Mucosa of stomach (tissue), 1 donor: ENCODE measurements around the gene EHHADH.

Experiments
- H3K27me3 ChIP-seq: one replicate; pipeline ENCODE4 v1.7.0; 2013; ENCODE audit warnings: mild to moderate bottlenecking, low read length; ENCODE audit not compliant: control insufficient read depth, insufficient read depth
- H3K36me3 ChIP-seq: one replicate; pipeline ENCODE4 v1.7.0; 2013; ENCODE audit warnings: low read length; ENCODE audit not compliant: control insufficient read depth, insufficient read depth
- H3K4me1 ChIP-seq: one replicate; pipeline ENCODE4 v1.7.0; 2013; ENCODE audit warnings: mild to moderate bottlenecking, low read length; ENCODE audit not compliant: control insufficient read depth, insufficient read depth
- H3K4me3 ChIP-seq: one replicate; pipeline ENCODE4 v1.7.0; 2013; ENCODE audit warnings: low read length
- H3K9ac ChIP-seq: one replicate; pipeline ENCODE4 v1.7.0; 2013; ENCODE audit warnings: mild to moderate bottlenecking, low read length, moderate library complexity
- H3K9me3 ChIP-seq: one replicate; pipeline ENCODE4 v1.7.0; 2013; ENCODE audit warnings: mild to moderate bottlenecking, low read length, moderate library complexity; ENCODE audit not compliant: control insufficient read depth
- donor health status: Pancreatic carcinoma.

EHHADH gene

DNA sequence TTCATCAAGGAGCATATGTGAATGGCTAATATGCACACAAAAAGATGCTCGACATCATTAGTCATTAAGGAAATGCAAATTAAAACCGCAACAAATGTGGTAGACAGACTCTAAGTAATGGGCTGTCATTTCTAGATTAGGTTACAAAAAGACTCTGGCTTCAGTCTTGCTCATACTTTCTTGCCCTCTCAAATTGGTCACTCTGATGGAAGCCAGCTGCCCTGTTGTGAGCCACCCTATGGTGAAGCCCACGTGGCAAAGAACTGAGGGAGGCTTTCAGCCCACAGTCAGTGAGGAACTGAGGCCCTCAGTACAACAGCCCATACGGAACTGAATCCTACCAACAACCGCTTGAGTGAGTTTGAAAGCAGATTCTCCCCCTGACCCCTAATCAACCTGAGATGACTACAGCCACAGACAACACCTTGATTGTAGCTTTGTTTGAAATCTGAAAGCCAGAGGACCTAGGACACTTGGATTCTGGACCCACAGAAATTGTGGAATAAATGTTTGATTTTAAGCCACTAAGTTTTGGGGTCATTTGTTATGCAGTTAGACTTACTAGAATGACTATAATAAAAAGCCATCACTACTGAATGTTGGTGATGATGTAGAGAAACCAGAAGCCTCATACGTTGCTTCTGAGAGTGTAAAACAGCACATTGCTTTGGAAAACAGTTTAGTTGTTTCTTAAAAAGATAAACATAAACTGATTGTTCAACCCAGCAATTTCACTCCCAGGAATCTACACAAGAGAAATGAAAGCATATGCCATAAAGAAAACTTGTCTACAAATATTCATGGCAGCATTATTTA lies 45.7 kb downstream of the EHHADH start:
- no peaks in the 10 kb centered on the region for H3K9me3 ChIP-seq
- no peaks in the 10 kb centered on the region for H3K36me3 ChIP-seq
- no peaks in the 10 kb centered on the region for H3K27me3 ChIP-seq
- no peak overlapping the region for H3K9ac ChIP-seq
- H3K4me1 ChIP-seq = no peaks in the 10 kb centered on the region
- H3K4me3 ChIP-seq = no peak overlapping the region

DNA sequence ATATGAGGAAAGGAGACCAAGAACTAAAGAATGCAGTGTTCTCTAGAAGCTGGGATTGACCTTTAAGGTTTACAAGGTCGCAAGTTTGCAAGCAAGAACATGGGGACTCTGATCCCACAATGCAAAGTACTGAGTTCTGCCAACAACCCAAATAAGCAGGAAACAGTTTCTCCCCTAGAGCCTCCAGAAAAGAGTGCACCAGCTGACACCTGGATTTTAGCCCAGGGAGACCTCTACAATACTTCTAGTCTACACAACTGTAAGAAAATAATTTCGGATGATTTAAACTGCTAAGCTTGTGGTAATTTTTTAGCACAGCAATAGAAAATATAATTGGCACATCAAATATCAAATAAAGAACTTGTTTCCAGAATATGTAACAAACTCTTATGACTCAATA lies 46.4 kb downstream of the EHHADH start:
- Histone ChIP-seq H3K27me3 (no peaks in the 10 kb centered on the region), H3K4me3 (no peak overlapping the region), H3K4me1 (no peaks in the 10 kb centered on the region), H3K9ac (no peak overlapping the region), H3K36me3 (no peaks in the 10 kb centered on the region), H3K9me3 (no peaks in the 10 kb centered on the region)

DNA sequence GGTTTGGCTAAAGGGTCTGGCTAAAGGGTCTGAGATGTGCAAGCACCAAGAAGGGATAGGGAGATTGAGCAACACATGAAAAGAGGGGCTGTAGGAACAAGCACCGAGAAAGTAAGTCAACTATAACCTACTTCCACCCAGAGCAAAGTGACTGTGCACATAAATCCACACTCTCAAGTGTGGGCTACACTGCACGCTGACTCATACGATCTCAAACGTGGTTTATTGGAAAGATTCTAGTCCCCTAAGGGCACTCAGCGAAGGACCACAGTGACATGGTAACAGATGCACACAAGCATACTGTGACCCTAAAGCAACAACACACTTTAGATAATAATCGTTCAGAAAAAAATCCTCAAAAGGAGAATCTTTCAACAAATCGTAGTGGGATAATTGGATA lies 48.0 kb downstream of the EHHADH start:
- Histone ChIP-seq H3K36me3 (no peaks in the 10 kb centered on the region), H3K9me3 (no peaks in the 10 kb centered on the region), H3K9ac (no peak overlapping the region), H3K4me1 (no peaks in the 10 kb centered on the region), H3K4me3 (no peak overlapping the region), H3K27me3 (no peaks in the 10 kb centered on the region)

DNA sequence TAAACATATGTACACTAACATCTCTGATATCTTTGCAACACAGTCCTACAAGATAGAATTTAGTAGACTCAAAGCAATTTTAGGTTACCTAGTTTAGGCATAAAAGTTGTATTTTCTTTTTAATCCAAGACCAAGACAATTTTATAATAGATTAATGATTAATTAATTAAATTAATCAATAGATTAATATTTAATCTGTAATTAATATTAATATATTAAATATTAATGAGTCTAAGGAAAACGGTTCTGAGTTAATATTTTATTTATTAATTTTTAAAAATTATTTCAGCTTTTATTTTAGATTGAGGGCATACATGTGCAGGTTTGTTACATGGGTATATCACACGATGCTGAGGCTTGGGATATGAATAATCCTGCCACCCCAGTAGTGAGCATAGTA lies 49.0 kb downstream of the EHHADH start:
- H3K36me3 ChIP-seq = no peaks in the 10 kb centered on the region
- no peaks in the 10 kb centered on the region for H3K9me3 ChIP-seq
- no peak overlapping the region for H3K4me3 ChIP-seq
- H3K4me1 ChIP-seq = no peaks in the 10 kb centered on the region
- H3K9ac ChIP-seq = no peak overlapping the region
- H3K27me3 ChIP-seq = no peaks in the 10 kb centered on the region

DNA sequence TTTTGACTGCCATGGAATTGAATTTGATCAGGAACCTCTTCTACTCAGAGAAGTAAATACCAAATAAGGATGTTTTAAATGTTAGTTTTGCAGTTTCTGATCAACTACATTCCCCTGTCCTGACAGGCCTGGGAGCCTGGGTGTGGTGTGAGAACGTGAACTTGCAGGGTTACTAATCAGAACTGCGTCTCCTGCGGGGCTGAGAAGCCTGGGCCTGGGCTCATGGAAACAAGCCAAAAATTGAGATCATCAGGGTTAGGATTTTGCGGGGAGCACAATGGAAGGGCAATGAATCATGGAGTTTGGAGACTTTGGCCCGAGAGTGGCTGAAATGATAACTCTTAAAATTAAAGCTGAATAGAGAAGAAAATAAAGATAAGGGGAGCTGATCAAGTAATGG lies 53.2 kb downstream of the EHHADH start:
- H3K4me3 ChIP-seq = no peak overlapping the region

DNA sequence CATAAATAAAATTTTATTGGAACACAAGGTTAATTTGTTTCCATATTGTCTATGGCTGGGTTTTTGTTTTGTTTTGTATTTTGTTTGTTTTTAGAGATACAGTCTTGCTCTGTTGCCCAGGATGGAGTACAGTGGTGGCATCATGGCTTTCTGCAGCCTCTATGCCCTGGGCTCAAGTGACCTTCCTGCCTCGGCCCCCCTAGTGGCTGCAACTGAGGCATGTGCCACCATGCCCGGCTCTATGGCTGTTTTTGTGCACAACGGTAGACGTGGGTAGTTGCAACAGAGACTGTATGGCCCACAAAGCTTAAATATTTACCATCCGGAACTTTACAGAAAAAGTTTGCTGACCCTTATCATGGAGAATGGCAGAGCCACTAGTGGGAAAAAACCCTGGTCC lies 54.2 kb downstream of the EHHADH start:
- Histone ChIP-seq H3K9me3 (no peaks in the 10 kb centered on the region), H3K36me3 (no peaks in the 10 kb centered on the region), H3K27me3 (no peaks in the 10 kb centered on the region), H3K9ac (no peak overlapping the region), H3K4me3 (no peak overlapping the region), H3K4me1 (no peaks in the 10 kb centered on the region)

More for the DNA sequence above, 53.2 kb downstream of the EHHADH start:
- Histone ChIP-seq H3K9me3 (no peaks in the 10 kb centered on the region), H3K9ac (no peak overlapping the region), H3K36me3 (no peaks in the 10 kb centered on the region), H3K27me3 (no peaks in the 10 kb centered on the region), H3K4me1 (no peaks in the 10 kb centered on the region)

DNA sequence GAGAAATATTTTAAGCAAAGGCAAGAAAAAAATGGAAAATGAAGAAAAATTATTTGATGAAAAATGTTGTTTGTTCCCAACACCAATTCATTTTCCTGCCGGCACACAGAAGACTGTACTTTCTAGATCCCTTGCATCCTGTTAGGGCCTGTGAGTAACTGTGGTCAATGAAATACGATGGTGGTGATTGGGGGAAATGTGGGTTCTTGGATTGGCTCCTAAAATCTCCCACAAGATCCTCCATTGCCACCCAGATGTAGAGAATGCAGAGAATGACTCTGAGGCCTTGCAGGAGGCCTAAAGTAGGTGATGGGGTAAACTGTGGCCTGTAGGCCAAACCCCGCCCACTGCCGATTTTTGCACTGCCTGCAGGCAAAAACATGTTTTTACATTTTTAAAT lies 54.6 kb downstream of the EHHADH start:
- H3K27me3 ChIP-seq = no peaks in the 10 kb centered on the region
- no peaks in the 10 kb centered on the region for H3K9me3 ChIP-seq
- H3K4me3 ChIP-seq = no peak overlapping the region
- no peak overlapping the region for H3K9ac ChIP-seq
- H3K4me1 ChIP-seq = no peaks in the 10 kb centered on the region
- H3K36me3 ChIP-seq = no peaks in the 10 kb centered on the region

DNA sequence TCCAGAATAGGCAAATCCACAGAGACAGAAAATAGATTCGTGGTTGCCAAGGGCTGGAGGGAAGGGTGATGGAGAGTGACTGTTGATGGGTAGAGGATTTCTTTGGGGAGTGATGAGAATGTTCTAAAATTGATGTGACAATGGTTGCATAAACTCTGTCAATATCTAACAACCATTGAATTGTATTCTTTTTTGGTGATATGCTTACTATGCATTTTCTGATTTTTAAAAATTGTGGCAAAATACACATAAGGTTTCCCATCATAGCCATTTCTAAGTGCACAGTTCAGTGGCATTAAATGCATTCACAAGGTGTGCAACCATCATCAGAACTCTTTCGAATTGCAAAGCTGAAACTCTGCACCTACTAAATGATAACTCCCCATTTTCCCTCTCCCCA lies 56.8 kb downstream of the EHHADH start:
- Histone ChIP-seq H3K4me1 (no peaks in the 10 kb centered on the region), H3K36me3 (no peaks in the 10 kb centered on the region), H3K9ac (no peak overlapping the region), H3K9me3 (no peaks in the 10 kb centered on the region), H3K4me3 (no peak overlapping the region), H3K27me3 (no peaks in the 10 kb centered on the region)

DNA sequence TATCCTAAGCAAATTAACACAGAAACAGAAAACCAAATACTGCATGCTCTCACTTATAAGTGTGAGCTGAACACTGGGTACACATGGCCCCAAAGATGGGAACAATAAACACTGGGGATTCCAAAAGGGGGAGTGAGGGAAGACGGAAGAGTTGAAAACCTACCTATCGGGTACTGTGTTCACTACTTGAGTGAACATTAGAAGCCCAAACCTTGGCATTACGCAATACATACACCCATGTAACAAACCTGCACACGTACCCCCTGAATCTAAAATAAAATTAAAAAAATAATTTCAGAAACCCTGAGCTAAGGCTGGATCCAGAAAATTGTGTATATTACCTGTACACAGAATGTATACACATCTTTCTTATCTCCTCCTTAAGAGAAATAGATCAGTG lies 58.2 kb downstream of the EHHADH start:
- Histone ChIP-seq H3K9me3 (no peaks in the 10 kb centered on the region), H3K36me3 (no peaks in the 10 kb centered on the region), H3K4me1 (no peaks in the 10 kb centered on the region), H3K4me3 (no peak overlapping the region), H3K9ac (no peak overlapping the region), H3K27me3 (no peaks in the 10 kb centered on the region)

DNA sequence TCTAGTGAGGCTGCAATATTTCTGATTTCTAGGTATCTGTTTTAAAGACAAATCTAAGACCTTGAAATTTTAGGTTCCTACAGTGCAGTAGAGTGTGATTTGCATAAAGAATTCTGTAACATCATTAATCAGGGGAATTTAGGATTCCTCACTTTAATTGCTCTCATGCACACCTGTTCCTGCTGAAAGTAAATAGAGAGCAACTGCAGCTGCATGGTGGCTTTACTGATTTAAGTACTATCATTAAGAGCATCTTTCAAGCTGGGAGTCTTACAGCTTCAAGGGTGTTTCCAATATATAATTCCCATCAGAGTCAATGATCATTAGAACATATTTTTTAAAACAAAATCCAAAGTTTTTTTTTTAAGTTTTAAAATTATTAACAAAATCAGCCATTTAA lies 65.0 kb downstream of the EHHADH start:
- no peak overlapping the region for H3K9ac ChIP-seq
- H3K27me3 ChIP-seq = no peaks in the 10 kb centered on the region
- H3K36me3 ChIP-seq = no peaks in the 10 kb centered on the region
- H3K4me3 ChIP-seq = no peak overlapping the region
- H3K4me1 ChIP-seq = no peaks in the 10 kb centered on the region
- no peaks in the 10 kb centered on the region for H3K9me3 ChIP-seq

DNA sequence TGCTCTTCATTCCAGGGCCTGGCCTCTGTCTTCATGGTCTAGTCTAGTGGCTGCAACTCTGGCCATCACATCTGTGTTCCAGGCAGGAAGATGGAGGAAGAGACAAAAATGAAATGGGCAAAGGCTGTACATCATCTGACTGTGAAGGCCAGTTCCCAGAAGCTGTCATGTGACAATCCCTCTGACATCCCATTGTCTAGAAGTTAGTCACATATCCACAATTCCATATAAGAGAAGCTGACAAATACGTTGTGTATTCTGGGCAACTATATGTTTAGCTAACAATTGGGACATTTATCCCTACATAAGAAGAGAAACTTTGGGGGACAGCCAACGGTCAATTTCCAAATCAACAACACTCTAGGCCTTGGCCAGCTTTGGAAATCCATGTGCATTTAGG lies 66.5 kb downstream of the EHHADH start:
- no peak overlapping the region for H3K4me3 ChIP-seq
- no peaks in the 10 kb centered on the region for H3K4me1 ChIP-seq
- no peaks in the 10 kb centered on the region for H3K9me3 ChIP-seq
- H3K27me3 ChIP-seq = no peaks in the 10 kb centered on the region
- H3K36me3 ChIP-seq = no peaks in the 10 kb centered on the region
- H3K9ac ChIP-seq = no peak overlapping the region

DNA sequence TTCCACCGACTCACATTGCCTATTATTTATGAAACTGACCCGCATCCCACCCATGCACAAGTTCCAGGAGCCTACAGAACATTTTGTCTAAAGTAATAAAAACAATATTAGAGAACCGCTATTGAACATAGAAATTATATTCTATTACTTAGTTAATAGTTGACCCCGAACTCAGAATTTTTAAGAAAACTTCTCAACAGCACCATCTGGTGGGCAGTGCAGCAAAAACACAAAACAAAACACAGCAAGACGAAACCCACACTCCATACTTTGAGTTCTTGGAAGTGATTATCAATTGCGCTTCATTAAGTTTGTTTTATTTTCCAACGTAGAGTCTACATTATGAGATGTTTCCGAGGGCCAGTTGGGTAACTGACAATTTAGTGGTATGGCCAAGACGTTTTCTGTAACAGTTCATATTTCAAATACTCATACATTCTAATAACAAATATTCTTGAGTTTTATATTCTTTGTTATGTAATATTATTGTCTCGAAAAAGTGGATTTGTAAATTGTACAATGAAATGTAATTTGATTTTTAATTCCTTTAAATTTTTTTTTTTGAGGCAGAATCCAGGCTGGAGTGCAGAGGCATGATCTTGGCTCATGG lies 77.0 kb downstream of the EHHADH start:
- no peak overlapping the region for H3K9ac ChIP-seq
- H3K36me3 ChIP-seq = no peaks in the 10 kb centered on the region
- no peaks in the 10 kb centered on the region for H3K9me3 ChIP-seq
- no peaks in the 10 kb centered on the region for H3K27me3 ChIP-seq
- peaks cover 18% of the 10 kb centered on the region for H3K4me1 ChIP-seq
- H3K4me3 ChIP-seq = no peak overlapping the region
